H1 (cell line): ENCODE data around the gene SUV39H2. TPM values are rescaled to one million over a fixed set of nuclear protein-coding genes. Genes with fewer than 3 reads are reported as not detected.

Experiments used
- BCL11A ChIP-seq, 2 experiments: IDR thresholded peaks; one replicate each; pipeline ENCODE4 v1.6.1; 2011; ENCODE audit warnings: low read depth in 2 of 2, low read length in 2 of 2, mild to moderate bottlenecking in 2 of 2
- CREB1 ChIP-seq: IDR thresholded peaks from 2 replicates; pipeline ENCODE4 v1.6.1; 2012; ENCODE audit warnings: inconsistent platforms
- HDAC6 ChIP-seq: IDR thresholded peaks from one replicate; pipeline ENCODE4 v1.7.1; 2012; ENCODE audit warnings: low read depth, mild to moderate bottlenecking, inconsistent platforms, low read length, moderate library complexity
- KDM4A ChIP-seq: IDR thresholded peaks from one replicate; pipeline ENCODE4 v1.7.1; 2012; ENCODE audit warnings: low read depth, mild to moderate bottlenecking, moderate library complexity, low read length, inconsistent platforms; ENCODE audit not compliant: severe bottlenecking
- polyA plus RNA-seq, 7 experiments: library from polyadenylated mRNA; depleted of rRNA in 3 of 7; stranded (reverse) in 5 of 7; unstranded in 2 of 7; fragments of >200 nt in 5 of 7; fragments of 200-250 nt in 2 of 7; gene quantifications; 1 replicate in 5 of 7; 2 replicates in 1 of 7; 4 replicates in 1 of 7; pipeline versions ENCODE4 v1.2.1 to v1.2.3, GENCODE V29; 2011 to 2013; ENCODE audit warnings: missing spikeins in 2 of 7, mixed read lengths in 2 of 7
- total RNA-seq: library from RNA; stranded (reverse); fragmentation: NEBNext Ultra II Directional; extraction: Animal tissue kit (Norgen Biotek cat#: 25700); gene quantifications from 2 replicates; pipeline ENCODE4 v1.2.1, GENCODE V29; 2021

The SUV39H2 gene
- total and polyA plus RNA-seq, 2 of the 8 experiments (the other 6 are each of a cell fraction or from before 2014, with no cell fraction given), result 19.4 to 62.3 TPM

DNA sequence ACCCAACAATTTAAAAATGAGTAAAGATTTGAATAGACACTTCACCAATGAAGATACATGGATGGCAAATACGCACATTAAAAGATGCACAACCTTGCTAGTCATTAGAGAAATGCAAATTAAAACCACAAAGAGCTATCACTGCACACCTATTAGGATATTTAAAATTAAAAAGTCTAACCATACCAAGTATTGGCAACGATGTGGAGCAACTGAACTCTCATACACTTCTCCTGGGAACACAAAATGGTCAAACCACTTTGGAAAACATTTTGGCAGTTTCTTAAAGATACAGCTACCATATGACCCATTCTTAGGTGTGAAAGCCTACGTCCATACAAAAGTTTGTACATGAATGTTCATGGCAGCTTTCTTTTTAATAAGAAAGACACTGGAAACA is 39.2 kb downstream of the SUV39H2 start (continued):
- no peak for TF ChIP-seq KDM4A
- TF ChIP-seq HDAC6, result no peak
- TF ChIP-seq BCL11A (IDR thresholded peaks at IDR 0.05; ENCODE audit: low read depth in 2 of 2, low read length in 2 of 2), result no peak
- no peak for TF ChIP-seq CREB1
